Transverse colon (tissue), 4 donors: ENCODE measurements around the gene IMPDH1. TPM values are rescaled to one million over a fixed set of nuclear protein-coding genes. Genes with fewer than 3 reads are reported as not detected.

Source experiments
- DNase-seq: peaks from one replicate; pipeline ENCODE4 v3.0.0-alpha.2; 2019
- H3K27ac ChIP-seq, 4 donors: fragments of 200-600 bp; sonication (generic); 2 replicates each; pipeline ENCODE4 v1.5.1; 2016 to 2018; ENCODE audit warnings: inconsistent platforms in 4 of 4
- H3K27me3 ChIP-seq: fragments of 200-600 bp; sonication (generic); 2 replicates; pipeline ENCODE4 v1.5.1; 2017; ENCODE audit warnings: inconsistent platforms
- H3K36me3 ChIP-seq, 4 donors: fragments of 200-600 bp; sonication (generic); 2 replicates each; pipeline ENCODE4 v1.5.1; 2017 to 2019; ENCODE audit warnings: inconsistent platforms in 4 of 4
- H3K4me1 ChIP-seq, 4 donors: fragments of 200-600 bp; sonication (generic); 2 replicates each; pipeline ENCODE4 v1.5.1; 2017 to 2020; ENCODE audit warnings: inconsistent platforms in 4 of 4
- H3K4me3 ChIP-seq, 4 donors: fragments of 200-600 bp; sonication (generic); 1 replicate in 1 of 4; 2 replicates in 3 of 4; pipeline versions ENCODE4 v1.5.1 to v1.6.1; 2017 to 2019; ENCODE audit warnings: inconsistent platforms in 4 of 4
- H3K9me3 ChIP-seq, 2 donors: fragments of 200-600 bp; sonication (generic); 2 replicates each; pipeline ENCODE4 v1.5.1; 2017 to 2019; ENCODE audit warnings: inconsistent platforms in 2 of 2
- CTCF ChIP-seq, 5 experiments: fragments of 200-600 bp in 3 of 5; fragments of 450-650 bp in 2 of 5; sonication (generic) in 3 of 5; IDR thresholded peaks; 1 replicate in 2 of 5; 2 replicates in 3 of 5; pipeline ENCODE4 v1.5.1; 2016 to 2017; ENCODE audit warnings: antibody characterized with exemption in 5 of 5, inconsistent platforms in 3 of 5, mild to moderate bottlenecking in 2 of 5, moderate library complexity in 1 of 5
- EP300 ChIP-seq: sonication (generic); formaldehyde crosslinking; IDR thresholded peaks from one replicate; pipeline ENCODE4 v1.6.1; 2017; ENCODE audit warnings: antibody characterized with exemption, low read depth
- POLR2A ChIP-seq: fragments of 450-650 bp; IDR thresholded peaks from one replicate; pipeline ENCODE4 v1.6.1; 2016; ENCODE audit warnings: antibody characterized with exemption, mild to moderate bottlenecking, moderate library complexity
- POLR2AphosphoS5 ChIP-seq, 3 donors: sonication (generic); formaldehyde crosslinking; IDR thresholded peaks; one replicate each; pipeline ENCODE4 v1.6.1; 2016; ENCODE audit warnings: antibody characterized with exemption in 3 of 3
- WGBS, 2 donors: methylation state at CpG; one replicate each; pipeline ENCODE4 v1.1.5; 2018; ENCODE audit warnings: low coverage in 1 of 2; 5-methylcytosine and 5-hydroxymethylcytosine counted together
- in situ Hi-C, 4 donors: fragments of 200-750 bp; cut with MboI; loops; one replicate each; pipeline versions ENCODE4 v1.15.0 to v1.15.1; 2017; ENCODE audit warnings: low sequenced_read_pairs in 3 of 4, low pct_ligation_motif_present in 1 of 4, low pct_unique_long_range_greater_than_20kb in 1 of 4
- intact Hi-C: fragments of 100-400 bp; cut with DNase I; formaldehyde crosslinking; loops from one replicate; pipeline ENCODE4 v1.15.1; 2023; ENCODE audit warnings: low total_unique reads
- total RNA-seq, 4 donors: library from RNA; depleted of rRNA; stranded (reverse); fragments of >200 nt; gene quantifications; one replicate each; pipeline ENCODE4 v1.1.0, GENCODE V29; 2016

Gene IMPDH1
- total RNA-seq, 4 donors from 2014 or later = 21.4 to 189 (median 44.2) TPM

- Histone ChIP-seq H3K27me3 (no peaks in the 10 kb centered on the region), H3K9me3 (no peaks in the 10 kb centered on the region), H3K4me3 (no peak overlapping the region), H3K27ac (no peak overlapping the region), H3K36me3 (no peaks in the 10 kb centered on the region), H3K4me1 (no peaks in the 10 kb centered on the region)
- no peak for TF ChIP-seq EP300
- in situ Hi-C loops = no loop called here
- WGBS, 2 donors = 89 to 100% methylated on average over 3 to 7 of the region's 7 CpGs
- no peak for DNase-seq
- intact Hi-C loops = no loop called here
Measured at GRCh38 chr7:128419257-128419656, 9.5 kb upstream of the IMPDH1 start.

DNA sequence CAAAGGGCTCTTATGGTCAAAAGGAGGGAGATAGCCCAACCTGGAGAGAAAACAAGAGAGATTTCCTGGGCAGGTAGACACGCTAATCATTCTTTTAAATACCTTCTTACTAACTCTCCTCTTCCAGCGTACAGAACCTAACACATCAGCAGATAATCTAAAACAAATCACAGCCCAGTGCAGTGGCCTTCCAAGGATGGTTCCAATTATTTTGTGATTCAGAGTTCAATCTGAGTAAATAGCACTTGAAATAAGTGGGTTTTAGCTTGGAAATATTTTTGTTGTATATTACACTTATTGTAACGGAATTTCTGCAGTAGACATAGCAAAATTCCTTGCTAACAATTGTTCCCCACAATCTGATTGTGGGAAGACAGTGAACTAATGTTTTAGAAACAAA, 7.3 kb upstream of the IMPDH1 start:
- in situ Hi-C loops (no loop called here), intact Hi-C loops (no loop called here)
- Histone ChIP-seq H3K36me3 (no peaks in the 10 kb centered on the region), H3K27me3 (no peaks in the 10 kb centered on the region), H3K4me3 (no peak overlapping the region), H3K4me1 (no peaks in the 10 kb centered on the region), H3K27ac (no peak overlapping the region), H3K9me3 (no peaks in the 10 kb centered on the region)
- WGBS, 2 donors = 83 to 87% methylated on average over 3 of the region's 3 CpGs
- DNase-seq = no peak
- TF ChIP-seq POLR2AphosphoS5 (IDR thresholded peaks at IDR 0.05) (no peak), EP300 (no peak), CTCF (IDR thresholded peaks at IDR 0.05) (no peak), POLR2A (no peak)

DNA sequence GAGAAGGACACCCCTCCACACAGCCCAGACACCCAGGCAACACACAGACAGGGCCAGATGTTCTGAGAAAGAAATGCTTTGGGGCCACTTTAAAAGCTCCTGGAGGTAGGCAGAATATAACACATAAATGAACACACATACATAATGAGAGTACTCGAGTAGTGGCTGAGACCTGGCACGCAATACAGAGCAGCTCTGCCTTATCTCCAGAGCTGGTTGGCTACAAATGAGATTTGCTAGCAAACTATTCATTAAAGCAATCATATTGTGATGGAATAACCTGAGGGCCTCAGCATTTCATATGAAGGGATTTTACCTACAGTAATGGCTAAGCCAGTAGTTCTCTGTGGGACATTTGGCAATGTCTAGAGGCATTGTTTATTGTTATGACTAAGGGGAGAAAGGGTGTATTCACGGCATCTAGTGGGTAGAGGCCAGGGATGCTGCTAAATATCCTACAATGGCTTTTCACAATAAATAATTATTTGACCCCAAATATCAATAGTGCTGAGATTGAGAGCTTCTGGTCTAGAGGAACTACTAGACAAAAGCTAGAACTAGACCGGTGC, 5.5 kb upstream of the IMPDH1 start:
- Histone ChIP-seq H3K36me3 (no peaks in the 10 kb centered on the region), H3K4me1 (peaks cover 0 to 8% (median 5%) of the 10 kb centered on the region in 4 donors), H3K9me3 (no peaks in the 10 kb centered on the region), H3K27ac (no peak overlapping the region), H3K27me3 (no peaks in the 10 kb centered on the region), H3K4me3 (no peak overlapping the region)
- 78 to 100% methylated on average over 1 to 4 of the region's 4 CpGs for WGBS, 2 donors
- in situ Hi-C loops (no loop called here), intact Hi-C loops (no loop called here)
- TF ChIP-seq CTCF (IDR thresholded peaks at IDR 0.05) (no peak), EP300 (no peak), POLR2A (no peak), POLR2AphosphoS5 (IDR thresholded peaks at IDR 0.05) (no peak)
- no peak for DNase-seq

DNA sequence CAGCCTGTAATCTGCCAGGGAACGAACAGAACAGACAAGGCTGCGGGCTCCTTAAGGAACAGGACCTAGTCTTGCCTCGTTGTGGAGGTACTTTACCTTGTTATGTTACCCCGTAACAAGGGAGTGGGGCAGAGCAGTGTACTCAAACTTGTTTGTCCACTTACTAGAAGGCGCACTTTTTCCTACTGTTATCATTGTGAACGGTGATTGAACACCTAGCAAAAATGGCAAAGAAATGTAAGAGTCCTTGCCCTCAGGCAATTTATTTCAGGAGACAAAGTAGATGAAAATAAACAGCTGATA, 620 bp upstream of the IMPDH1 start:
- DNase-seq = no peak
- WGBS, 2 donors = 3% methylated on average over 6 of the region's 6 CpGs; no CpG with 5 or more reads in 1 of the 2 donors
- no peaks in the 10 kb centered on the region for H3K9me3 ChIP-seq

More for the DNA sequence above, 620 bp upstream of the IMPDH1 start:
- in situ Hi-C loops (no loop called here), intact Hi-C loops (no loop called here)
- H3K4me3 ChIP-seq = peak overlapping the region; percentile 43 to 73 (median 63)
- H3K27ac ChIP-seq = peak overlapping the region; percentile 86 to 94 (median 90)
- no peaks in the 10 kb centered on the region for H3K27me3 ChIP-seq
- TF ChIP-seq CTCF (IDR thresholded peaks at IDR 0.05) = no peak
- TF ChIP-seq EP300 = no peak
- no peak for TF ChIP-seq POLR2A
- no peak for TF ChIP-seq POLR2AphosphoS5 (IDR thresholded peaks at IDR 0.05)
- no peaks in the 10 kb centered on the region for H3K36me3 ChIP-seq
- peaks cover 10 to 40% (median 27%) of the 10 kb centered on the region in 4 donors for H3K4me1 ChIP-seq
